Measurements from ENCODE around the gene PDE2A.

DNA sequence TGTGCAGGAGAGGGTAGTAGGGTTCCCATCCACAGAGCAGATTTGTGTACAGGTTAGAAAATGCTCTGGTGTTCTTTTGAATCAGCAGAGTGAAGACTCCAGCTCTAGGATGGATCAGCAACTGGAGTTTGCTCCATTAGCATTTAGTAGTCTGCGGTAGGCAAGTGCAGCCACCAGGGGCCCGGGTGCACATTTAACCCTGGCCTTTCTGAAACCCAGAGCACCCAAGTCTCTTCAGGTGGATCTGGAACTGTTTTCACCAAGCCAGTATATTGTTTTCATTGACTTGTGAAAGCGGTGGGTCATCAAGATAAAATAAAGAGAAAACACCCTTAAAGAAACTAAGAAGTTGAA is 139.1 kb downstream of the PDE2A start:
- TF ChIP-seq, protein P1, sequence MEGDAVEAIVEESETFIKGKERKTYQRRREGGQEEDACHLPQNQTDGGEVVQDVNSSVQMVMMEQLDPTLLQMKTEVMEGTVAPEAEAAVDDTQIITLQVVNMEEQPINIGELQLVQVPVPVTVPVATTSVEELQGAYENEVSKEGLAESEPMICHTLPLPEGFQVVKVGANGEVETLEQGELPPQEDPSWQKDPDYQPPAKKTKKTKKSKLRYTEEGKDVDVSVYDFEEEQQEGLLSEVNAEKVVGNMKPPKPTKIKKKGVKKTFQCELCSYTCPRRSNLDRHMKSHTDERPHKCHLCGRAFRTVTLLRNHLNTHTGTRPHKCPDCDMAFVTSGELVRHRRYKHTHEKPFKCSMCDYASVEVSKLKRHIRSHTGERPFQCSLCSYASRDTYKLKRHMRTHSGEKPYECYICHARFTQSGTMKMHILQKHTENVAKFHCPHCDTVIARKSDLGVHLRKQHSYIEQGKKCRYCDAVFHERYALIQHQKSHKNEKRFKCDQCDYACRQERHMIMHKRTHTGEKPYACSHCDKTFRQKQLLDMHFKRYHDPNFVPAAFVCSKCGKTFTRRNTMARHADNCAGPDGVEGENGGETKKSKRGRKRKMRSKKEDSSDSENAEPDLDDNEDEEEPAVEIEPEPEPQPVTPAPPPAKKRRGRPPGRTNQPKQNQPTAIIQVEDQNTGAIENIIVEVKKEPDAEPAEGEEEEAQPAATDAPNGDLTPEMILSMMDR (IDR thresholded peaks at IDR 0.05 in 2 of 3, conservative IDR thresholded peaks at IDR 0.05 in 1 of 3; ENCODE audit: control insufficient read depth in 2 of 3, extremely low read depth in 1 of 3, insufficient read depth in 1 of 3, low read depth in 3 of 3, low read length in 3 of 3): 0 out of 6 replicates have a peak, but pooled peaks of 1 of the 3 experiments have one; percentile 4
- no peak for TF ChIP-seq POLR2A (IDR thresholded peaks at IDR 0.05; ENCODE audit: low read depth, low read length)
- no peak for TF ChIP-seq SMC3 (IDR thresholded peaks at IDR 0.05; ENCODE audit: borderline replicate concordance, low read length)
- no peak for TF ChIP-seq JUND (IDR thresholded peaks at IDR 0.05; ENCODE audit: low read depth, low read length)
- TF ChIP-seq CHD4 (IDR thresholded peaks at IDR 0.05): no peak
- TF ChIP-seq, protein P2, sequence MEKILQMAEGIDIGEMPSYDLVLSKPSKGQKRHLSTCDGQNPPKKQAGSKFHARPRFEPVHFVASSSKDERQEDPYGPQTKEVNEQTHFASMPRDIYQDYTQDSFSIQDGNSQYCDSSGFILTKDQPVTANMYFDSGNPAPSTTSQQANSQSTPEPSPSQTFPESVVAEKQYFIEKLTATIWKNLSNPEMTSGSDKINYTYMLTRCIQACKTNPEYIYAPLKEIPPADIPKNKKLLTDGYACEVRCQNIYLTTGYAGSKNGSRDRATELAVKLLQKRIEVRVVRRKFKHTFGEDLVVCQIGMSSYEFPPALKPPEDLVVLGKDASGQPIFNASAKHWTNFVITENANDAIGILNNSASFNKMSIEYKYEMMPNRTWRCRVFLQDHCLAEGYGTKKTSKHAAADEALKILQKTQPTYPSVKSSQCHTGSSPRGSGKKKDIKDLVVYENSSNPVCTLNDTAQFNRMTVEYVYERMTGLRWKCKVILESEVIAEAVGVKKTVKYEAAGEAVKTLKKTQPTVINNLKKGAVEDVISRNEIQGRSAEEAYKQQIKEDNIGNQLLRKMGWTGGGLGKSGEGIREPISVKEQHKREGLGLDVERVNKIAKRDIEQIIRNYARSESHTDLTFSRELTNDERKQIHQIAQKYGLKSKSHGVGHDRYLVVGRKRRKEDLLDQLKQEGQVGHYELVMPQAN (conservative IDR thresholded peaks at IDR 0.05): no peak
- TF ChIP-seq CHD2 (IDR thresholded peaks at IDR 0.05; ENCODE audit: borderline replicate concordance, low read depth, low read length): no peak
- TF ChIP-seq POLR2AphosphoS5 (IDR thresholded peaks at IDR 0.05; ENCODE audit: low read length): no peak
- TF ChIP-seq EZH2 (IDR thresholded peaks at IDR 0.05; ENCODE audit: borderline replicate concordance, control insufficient read depth, low read depth, low read length): no peak
